NCI-H2081 (cell line): ENCODE data around the gene TRIM72.
"Not testable (repeated sequence)": the region's sequence is repeated elsewhere in the genome, so short reads cannot be mapped to it uniquely, and the experiment has no call there.

Experiments
- DNase-seq, 2 experiments: peaks; one replicate each; lab custom pipeline; 2025; lab: John Stamatoyannopoulos, UW

Gene TRIM72

GRCh38 chr16:31256466-31256865 lies 42.5 kb downstream of the TRIM72 start:
- no peak for DNase-seq

- no peak for DNase-seq
These were observed 44.4 kb downstream of the TRIM72 start for GRCh38 chr16:31258366-31258765.

- DNase-seq, result no peak
These were observed 46.4 kb downstream of the TRIM72 start for GRCh38 chr16:31260136-31260931.

GRCh38 chr16:31262084-31262483 lies 48.2 kb downstream of the TRIM72 start:
- DNase-seq, result no peak

- no peak for DNase-seq
These were observed 51.7 kb downstream of the TRIM72 start for GRCh38 chr16:31265329-31266245.

GRCh38 chr16:31267332-31268032 lies 53.6 kb downstream of the TRIM72 start:
- no peak for DNase-seq

GRCh38 chr16:31268033-31268365 lies 54.1 kb downstream of the TRIM72 start:
- DNase-seq, result no peak

- no peak for DNase-seq
These were observed 55.0 kb downstream of the TRIM72 start for GRCh38 chr16:31268891-31269290.

- DNase-seq, result no peak
These were observed 55.6 kb downstream of the TRIM72 start for GRCh38 chr16:31269541-31269940.

- not testable (repeated sequence) for DNase-seq
These were observed 56.1 kb downstream of the TRIM72 start for GRCh38 chr16:31269973-31270372.

GRCh38 chr16:31270795-31271194 lies 56.9 kb downstream of the TRIM72 start:
- DNase-seq, result no peak

- no peak for DNase-seq
These were observed 57.8 kb downstream of the TRIM72 start for GRCh38 chr16:31271621-31272190.

- no peak for DNase-seq
These were observed 59.3 kb downstream of the TRIM72 start for GRCh38 chr16:31273187-31273586.

- DNase-seq, result no peak
These were observed 59.8 kb downstream of the TRIM72 start for GRCh38 chr16:31273676-31274075.

- no peak for DNase-seq
These were observed 61.2 kb downstream of the TRIM72 start for GRCh38 chr16:31274831-31275816.

- DNase-seq, result no peak
These were observed 62.7 kb downstream of the TRIM72 start for GRCh38 chr16:31276600-31276999.

- no peak for DNase-seq
These were observed 63.8 kb downstream of the TRIM72 start for GRCh38 chr16:31277659-31278260.

GRCh38 chr16:31278853-31279252 lies 64.9 kb downstream of the TRIM72 start:
- DNase-seq, result not testable (repeated sequence)
